AG09319 (cell line): Measurements from ENCODE around the gene AK8.

Experiments used
- DNase-seq: peaks from one replicate; pipeline ENCODE4 v3.0.0-alpha.2; 2010; ENCODE audit warnings: low read depth; ENCODE audit errors: extremely low read depth
- CTCF ChIP-seq: IDR thresholded peaks from 2 replicates; pipeline ENCODE4 v1.5.1; 2011; ENCODE audit warnings: low read depth, mild to moderate bottlenecking, inconsistent platforms, low read length, moderate library complexity

AK8 gene

DNA sequence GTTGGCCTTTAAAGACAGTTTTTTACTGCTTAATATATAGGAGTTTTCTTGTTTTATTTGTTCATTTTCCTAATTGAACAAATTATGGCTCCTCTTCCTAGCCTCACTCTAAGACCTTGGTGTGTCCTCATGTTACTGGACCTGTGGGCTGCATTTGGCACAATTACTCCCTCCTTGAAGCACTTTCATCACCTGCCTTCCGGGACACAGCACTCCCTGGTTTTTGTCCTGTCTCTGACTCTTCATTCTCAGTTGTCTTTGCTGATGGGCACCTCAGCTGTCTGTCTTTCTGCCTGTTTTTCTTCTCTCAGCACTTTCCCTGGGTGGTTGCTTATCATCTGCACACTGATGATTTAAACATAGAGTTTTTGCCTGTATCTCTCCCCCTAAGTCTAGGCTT, 194.2 kb downstream of the AK8 start:
- no peak for TF ChIP-seq CTCF
- no peak for DNase-seq

GRCh38 chr9:132681561-132681960, 196.5 kb downstream of the AK8 start:
- TF ChIP-seq CTCF: no peak
- no peak for DNase-seq

- no peak for TF ChIP-seq CTCF
- no peak for DNase-seq
Measured at GRCh38 chr9:132679946-132680625, 198.0 kb downstream of the AK8 start.

GRCh38 chr9:132677976-132678375, 200.1 kb downstream of the AK8 start:
- no peak for DNase-seq
- TF ChIP-seq CTCF: no peak
